HG03378 (cell line): Measurements from ENCODE around the gene PMF1.
A peak's percentile ranks its signal among the peaks of the same experiment; 100 is the strongest.
"Not testable (repeated sequence)": the region's sequence is repeated elsewhere in the genome, so short reads cannot be mapped to it uniquely, and the experiment has no call there.

Source experiments
- ATAC-seq: cut with Tn5 transposase; IDR thresholded peaks from one replicate; pipeline ENCODE4 v1.9.1; 2021; ENCODE audit warnings: mild to moderate bottlenecking, moderate library complexity; ENCODE audit not compliant: unreplicated experiment

The PMF1 gene

DNA sequence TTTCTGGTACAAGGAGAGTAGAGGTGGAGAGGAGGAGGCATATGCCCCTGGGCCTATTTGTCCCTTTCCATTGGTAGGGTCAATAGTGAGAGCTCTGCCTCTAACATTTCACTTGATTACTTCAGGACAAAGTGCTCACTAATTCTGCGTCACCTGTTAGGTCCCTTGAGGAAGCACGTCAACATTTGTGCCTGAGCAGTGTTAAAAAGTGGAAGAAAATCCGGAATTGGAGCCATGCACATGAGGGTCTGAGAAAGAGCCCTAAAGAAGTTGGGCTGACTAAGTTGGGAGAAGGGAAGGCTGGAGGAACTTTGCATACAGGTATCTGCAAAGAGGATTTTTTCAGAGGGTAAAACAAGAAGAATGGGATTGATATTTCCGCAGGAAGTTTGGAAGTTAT, 17.0 kb upstream of the PMF1 start:
- no peak for ATAC-seq

DNA sequence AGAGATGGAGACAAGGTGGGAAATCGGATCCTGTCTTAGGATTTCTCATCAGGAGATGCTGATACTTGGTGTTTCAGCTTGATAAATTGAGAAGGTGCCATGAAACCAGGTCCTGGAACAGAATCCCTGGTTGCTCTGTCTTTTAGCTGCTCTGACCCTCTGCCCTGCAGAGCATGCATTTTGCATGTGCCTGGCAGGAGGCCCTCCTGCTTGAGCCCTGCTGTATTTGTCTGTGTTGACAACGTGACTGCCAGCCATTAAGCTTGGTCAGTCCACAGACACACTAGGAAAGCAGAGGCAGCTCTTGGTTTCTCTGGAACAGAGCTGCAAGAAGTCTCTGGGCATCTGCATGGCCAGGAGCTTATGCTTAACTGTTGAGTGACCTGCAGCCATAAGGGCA, 16.4 kb upstream of the PMF1 start:
- ATAC-seq = no peak

DNA sequence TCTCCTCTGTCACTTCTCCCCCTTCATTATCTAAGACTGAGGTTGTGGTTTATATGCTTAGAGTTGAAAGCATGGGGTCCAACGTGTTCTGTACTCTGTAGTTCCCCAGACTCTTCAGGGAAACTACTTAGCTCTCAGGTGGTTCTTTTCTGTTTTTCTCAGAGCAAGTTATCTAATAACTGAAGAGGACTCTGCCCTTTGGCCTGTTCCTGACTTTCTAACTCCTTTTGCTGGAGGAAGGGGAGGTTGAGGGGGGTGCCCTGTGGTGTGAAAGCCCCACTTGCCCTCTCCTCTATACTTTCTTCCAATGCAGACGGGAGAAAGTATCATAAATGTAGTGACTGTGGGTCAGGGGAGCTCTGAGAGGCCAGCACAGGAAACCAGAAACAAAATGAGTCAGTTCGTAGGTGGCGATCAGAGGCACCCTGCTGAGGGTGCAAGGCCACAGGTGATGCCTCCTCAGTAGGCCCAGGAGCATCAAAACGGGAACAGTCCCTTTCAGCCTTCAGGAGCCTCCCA, 13.9 kb upstream of the PMF1 start:
- ATAC-seq = no peak

DNA sequence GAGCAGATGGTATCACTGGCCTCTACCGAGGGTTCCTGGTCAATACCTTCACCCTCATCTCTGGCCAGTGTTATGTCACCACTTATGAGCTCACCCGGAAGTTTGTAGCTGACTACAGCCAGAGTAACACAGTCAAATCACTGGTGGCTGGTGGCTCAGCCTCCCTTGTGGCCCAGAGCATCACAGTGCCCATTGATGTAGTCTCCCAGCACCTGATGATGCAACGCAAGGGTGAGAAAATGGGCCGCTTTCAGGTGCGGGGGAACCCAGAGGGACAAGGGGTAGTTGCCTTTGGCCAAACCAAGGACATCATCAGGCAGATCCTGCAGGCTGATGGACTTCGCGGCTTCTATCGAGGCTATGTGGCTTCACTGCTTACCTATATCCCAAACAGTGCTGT, 12.8 kb upstream of the PMF1 start:
- ATAC-seq = no peak

DNA sequence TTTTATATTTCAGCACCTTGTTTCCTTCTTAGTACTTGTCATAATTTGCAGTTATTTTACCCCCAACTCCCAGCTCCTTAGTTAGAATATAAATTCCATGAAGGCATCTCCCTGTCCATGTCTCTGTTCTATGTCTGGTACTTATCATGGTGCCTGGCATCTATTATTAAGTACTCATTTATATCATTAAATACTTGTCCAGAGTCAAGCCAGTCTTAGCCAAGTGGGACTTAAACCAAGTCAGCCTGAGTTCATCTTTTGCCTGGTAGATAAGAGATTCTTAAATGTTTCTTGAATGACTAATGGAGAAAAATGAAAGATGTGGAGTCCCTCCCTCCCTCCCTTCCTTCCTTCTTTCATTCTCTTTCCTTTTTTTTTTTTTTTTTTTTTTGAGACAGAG, 9.5 kb upstream of the PMF1 start:
- no peak for ATAC-seq

DNA sequence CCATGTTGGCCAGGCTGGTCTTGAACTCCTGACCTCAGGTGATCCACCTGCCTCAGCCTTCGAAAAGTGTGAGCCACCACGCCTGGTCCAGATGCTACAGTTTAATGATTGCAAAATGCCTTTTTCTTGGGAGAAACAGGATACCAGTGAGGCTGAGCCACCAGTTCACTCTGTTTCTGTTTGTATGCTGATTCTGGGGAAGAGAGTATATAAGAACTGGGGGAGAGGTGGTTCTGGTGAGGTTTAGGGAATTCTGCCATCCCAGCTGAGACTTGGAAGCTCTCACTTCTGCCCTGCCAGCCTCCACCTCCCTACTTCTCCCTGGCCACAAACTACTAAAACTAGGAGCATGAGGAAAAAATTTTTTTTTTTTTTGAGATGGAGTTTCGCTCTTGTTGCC, 8.1 kb upstream of the PMF1 start:
- ATAC-seq = no peak

DNA sequence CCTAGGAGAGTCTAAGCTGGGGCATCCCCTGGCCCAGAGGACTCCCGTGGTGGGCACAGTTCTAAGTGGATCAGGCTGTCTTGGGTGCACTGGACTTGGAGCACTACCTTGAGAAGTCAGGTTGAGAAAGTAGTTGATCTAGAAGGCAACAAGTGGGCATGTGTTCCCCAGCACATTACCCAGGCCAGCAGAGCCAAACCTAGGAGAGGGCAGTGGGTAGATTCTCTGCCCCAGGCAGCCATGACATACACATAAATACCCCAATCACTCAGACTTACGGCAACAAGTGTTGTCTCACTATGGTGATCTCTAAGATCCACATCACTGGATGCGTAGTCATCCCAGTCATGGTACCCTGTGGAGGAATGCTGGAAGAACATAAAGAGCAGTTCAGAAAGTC, 1.6 kb upstream of the PMF1 start:
- no peak for ATAC-seq

DNA sequence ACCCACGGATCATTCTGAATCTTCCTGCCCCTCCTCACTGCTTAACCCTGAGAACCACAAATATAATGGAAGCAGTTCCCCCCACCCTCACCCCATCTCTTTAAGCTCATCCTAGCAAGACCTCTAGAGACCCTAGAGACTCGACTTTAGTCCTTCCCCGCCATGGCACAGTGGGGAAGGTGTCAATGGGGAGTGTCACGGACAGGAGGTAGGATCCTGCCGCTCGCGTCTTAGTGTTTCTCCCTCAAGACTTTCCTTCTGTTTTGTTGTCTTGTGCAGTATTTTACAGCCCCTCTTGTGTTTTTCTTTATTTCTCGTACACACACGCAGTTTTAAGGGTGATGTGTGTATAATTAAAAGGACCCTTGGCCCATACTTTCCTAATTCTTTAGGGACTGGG, 677 bp upstream of the PMF1 start:
- no peak for ATAC-seq

DNA sequence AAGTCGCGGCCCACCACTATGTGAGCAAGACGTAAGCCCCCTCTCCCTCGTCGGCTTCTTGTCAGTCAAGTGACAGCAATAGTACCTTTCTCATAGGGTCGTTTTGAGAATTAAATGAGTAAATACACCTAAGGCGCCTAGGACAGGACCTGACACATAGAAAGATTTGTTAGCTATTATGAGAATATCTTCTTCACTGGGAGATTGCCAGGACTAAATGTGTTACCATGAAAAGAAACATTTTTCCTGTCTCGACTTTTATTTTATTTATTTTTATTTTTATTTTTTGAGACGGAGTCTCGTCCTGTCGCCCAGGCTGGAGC, 798 bp downstream of the PMF1 start:
- no peak for ATAC-seq

DNA sequence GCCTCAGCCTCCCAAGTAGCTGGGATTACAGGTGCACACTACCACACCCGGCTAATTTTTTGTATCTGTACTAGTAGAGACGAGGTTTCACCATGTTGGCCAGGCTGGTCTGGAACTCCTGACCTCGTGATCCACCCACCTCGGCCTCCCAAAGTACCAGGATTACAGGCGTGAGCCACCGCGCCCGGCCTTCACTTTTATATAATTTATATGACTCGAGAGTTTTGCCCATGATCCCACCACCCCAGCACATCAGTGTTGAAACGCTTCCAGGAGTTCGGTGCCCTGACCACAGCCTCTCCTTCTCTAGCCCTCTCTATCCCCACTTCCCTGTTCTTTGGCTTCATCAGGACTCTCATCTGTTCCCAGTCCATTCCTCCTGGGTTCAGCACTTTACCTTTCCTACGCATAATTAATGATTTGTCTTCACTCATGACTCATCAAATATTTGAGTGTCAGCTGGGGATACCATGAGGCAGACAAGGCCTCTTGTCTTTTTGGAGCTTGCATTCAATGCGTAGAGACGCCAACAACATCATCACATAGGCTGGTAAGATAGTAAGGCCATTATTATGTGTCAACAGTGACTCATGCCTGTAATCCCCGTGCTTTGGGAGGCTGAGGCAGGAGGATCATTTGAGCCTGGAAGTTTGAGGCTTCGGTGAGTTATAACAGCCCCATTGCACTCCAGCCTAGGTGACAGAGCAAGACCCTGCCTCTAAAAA, 1.4 kb downstream of the PMF1 start:
- no peak for ATAC-seq

DNA sequence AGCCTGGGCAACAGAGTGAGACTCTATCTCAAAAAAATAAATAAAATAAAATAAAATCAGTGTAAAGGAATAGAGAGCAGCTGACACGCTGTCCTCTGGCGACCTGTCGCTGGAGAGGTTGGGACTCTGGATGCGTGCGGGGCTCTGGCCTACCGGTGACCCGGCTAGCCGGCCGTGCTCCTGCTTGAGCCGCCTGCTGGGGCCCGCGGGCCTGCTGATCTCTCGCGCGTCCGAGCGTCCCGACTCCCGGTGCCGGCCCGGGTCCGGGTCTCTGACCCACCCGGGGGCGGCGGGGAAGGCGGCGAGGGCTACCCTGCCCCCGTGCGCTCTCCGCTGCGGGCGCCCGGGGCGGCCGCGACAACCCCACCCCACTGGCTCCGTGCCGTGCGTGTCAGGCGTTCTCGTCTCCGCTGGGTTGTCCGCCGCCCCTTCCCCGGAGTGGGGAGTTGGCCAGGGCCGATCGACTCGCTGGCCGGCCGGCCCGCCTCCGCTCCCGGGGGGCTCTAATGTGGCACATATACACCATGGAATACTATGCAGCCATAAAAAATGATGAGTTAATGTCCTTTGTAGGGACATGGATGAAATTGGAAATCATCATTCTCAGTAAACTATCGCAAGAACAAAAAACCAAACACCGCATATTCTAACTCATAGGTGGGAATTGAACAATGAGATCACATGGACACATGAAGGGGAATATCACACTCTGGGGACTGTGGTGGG, 3.7 kb downstream of the PMF1 start:
- not testable (repeated sequence) for ATAC-seq

DNA sequence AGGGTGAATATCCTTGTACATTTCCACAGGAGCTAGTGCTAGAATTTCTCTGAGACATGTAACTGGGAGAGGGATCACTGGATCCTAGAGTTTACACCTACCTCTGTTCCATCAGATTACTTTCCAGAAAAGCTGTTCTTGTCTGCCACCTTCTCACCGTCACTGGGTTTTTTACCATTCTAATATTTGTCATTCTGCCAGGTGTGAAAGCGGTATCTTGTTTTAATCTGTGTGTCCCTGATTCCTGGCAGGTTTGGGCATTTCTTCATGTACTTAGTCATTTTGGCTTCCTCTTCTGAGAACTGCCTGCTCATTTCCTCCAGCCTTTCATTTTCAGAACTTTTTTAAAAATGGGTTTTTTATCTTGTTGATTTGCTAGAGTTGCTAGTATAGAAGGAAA, 5.1 kb downstream of the PMF1 start:
- ATAC-seq = no peak

DNA sequence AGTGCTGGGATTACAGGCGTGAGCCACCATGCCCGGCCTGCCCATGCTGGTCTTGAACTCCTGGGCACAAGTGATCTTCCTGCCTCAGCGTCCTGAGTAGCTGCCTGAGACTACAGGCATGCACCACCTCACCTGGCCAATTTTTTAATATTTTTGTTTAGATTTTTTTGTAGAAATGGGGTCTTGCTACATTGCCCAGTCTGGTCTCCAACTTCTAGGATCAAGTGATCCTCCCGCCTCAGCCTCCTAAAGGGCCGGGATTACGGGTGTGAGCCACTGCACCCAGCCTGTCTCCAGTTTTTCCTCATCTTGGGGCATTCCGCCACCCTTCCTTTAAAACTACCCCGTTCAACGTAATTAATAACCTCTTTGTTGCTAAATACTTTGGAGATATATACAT, 7.4 kb downstream of the PMF1 start:
- ATAC-seq = no peak

DNA sequence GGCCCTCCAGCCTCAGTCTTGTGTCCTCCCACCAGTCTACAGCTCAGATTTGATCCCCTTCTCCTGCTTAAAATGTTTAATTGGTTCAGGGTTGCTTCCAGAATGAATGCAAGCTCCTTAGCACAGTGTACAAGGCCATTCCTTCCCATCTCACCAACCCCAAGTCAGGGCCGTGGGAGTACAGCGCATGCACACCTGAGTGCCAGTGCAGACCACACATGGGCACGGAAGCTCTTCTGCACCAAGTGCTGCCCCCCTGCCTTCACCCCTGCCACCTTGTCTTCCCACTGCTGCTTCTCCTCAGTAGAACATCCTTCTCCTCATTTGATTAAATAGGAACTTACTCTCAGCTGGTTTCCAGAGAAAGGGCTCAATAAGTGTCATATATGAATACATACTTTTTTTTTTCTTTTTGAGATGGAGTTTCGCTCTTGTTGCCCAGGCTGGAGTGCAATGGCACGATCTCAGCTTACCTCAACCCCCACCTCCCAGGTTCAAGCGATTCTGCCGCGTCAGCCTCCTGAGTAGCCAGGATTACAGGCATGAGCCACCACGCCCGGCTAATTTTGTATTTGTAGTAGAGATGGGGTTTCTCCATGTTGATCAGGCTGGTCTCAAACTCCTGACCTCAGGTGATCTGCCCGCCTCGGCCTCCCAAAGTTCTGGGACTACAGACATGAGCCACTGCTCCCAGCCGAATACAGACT, 9.3 kb downstream of the PMF1 start:
- no peak for ATAC-seq

DNA sequence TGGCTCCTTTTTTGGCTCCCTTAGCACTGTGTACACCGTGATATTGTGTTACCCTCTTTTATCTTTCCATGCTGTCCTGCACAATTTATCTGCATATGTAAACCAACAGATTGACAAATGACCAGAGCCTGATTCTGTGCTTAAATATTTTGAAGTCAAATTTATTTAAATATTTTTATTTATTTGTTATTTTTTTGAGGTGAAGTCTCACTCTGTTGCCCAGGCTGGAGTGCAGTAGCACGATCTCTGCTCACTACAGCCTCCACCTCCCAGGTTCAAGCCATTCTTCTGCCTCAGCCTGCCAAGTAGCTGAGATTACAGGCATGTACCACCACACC, 12.8 kb downstream of the PMF1 start:
- ATAC-seq = no peak

DNA sequence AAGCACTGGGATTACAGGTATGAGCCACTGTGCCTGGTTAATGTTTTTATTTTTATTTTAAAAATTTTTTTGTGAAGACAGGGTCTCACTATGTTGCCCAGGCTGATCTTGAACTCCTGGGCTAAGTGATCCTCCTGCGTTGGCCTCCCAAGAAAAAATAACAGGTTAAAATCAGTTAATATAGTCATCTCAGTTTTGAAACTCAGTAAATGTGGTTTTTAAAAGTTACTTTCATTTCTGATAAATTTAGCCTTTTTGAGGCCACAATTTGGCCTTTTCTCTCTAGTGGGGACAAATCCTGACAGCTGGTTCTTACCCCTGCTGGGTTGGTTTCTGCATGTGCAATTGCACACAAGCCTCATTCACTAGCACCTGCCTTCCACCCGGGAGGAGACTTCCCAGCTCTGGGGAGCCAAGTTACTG, 13.3 kb downstream of the PMF1 start:
- peak; percentile 53 for ATAC-seq

DNA sequence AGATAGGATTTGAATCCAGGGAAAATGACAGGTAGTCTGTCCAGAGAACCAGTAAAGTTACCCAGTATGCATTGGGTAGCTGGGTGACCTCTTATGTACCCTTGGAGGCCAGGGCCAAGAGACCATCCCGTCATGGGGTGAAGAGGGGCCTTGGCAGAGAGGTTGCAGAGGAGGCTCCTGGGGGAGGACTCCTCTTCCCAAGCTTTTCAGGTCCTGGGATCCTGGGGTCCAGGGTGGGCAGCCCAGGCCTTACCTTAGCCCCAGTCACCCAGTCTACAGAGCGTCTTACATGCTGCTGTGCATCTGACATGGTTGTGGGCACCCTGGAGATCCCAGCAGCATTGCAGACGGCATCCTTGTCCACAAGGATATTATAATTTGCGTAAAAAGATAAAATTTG, 14.0 kb downstream of the PMF1 start:
- no peak for ATAC-seq

DNA sequence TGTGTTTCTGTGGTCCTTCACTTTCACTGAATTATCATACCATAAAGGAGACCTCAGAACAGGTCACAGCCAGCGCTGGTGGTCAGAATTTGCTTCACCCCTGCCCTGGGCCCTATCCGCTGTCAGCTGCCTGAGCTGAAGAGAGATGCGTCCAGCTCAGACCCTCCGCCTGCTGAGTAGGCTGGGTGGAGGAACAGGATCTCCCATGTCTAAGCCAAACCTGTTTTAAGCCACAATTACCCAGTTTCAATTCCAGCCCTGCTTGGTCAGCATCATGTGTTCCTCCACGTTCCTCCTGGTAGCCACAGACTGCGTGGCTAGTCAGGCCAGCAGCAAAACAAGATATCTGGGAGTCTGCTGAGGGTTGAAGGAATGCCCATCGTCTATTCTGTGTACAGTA, 15.7 kb downstream of the PMF1 start:
- no peak for ATAC-seq

DNA sequence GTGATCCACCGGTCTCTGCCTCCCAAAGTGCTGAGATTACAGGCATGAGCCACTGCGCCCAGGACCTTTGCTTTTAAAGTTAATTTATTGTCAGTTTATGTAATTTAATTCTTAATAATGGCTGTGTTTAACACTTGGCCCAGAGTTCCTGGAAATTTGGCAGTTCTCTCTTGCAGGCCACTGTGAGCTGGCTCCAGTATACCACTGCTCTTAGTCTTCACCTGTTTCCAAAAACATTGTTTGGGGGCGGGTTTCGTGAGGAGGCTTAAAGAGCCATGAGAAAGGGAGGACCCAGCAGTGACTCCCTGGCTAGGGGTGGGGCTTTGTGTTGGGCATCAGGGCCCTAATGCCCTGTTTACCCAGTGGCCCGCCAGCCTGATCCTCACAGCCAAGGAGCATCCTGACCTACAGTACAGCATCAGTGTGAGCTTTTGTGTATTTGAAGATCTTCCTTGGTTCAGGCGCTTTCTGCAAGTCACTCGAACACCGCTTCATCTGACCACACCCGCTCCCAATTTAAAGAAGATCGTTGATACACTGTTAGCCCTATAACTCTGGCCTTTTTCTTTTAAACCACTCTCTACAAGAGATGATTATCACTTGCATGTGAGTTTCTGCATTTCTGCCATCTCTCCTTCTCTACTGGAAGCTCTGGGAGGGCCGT, 17.1 kb downstream of the PMF1 start:
- ATAC-seq = no peak

DNA sequence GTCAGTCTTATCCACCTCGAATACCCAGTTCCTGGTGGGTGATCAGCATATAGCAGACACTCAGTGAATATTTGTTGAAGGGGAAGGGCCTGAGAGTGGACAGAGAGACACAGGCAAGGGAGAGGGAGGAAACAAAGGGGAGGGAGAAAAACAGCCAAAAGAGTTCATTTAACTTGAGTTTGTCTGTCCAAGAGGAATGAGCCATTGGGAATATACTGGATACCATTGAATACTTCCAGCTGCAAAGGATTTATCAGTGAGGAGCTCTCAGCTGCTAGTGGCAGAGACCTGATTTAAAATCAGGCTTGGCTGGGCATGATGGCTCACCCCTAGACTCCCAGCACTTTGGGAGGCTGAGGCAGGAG, 17.6 kb downstream of the PMF1 start:
- ATAC-seq = no peak

DNA sequence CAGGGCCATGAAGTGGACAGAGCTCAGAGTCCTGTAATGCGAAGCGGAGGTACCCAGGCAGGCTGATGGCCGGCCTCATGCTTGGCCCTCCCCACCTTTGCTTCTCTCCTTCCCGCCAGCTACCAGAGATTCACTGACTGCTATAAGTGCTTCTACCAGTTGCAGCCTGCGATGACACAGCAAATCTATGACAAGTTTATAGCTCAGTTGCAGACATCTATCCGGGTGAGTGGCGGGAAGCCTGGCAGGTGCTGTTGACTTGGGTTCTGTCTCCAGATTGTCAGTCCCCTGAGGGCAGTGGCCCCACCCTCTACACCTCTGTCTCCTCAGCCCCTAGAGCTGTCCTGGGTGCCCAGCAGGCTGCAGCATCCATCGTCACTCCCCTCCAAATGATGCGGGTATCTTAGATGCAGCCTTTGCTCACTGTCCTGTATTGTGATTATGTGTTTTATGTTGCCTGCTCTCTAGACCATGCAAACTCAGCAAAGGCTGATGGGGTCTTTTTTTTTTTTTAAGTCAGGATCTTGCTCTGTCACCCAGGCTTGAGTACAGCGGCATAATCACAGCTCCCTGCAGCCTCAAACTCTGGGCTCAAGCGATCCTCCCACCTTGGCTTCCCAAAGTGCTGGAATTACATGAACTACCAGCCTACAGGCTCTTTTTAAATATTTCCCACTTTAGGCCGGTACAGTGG, 19.5 kb downstream of the PMF1 start:
- ATAC-seq = no peak
